Neutrophil (primary cell): ENCODE results near the gene RIN3.

Experiments
- H3K27ac ChIP-seq: fragments of 200-600 bp; sonication (generic); 2 replicates; pipeline ENCODE4 v1.5.1; 2016; ENCODE audit warnings: mild to moderate bottlenecking, moderate library complexity
- H3K27me3 ChIP-seq: fragments of 200-600 bp; sonication (generic); 2 replicates; pipeline ENCODE4 v1.6.0; 2016; ENCODE audit warnings: mild to moderate bottlenecking
- H3K36me3 ChIP-seq: fragments of 200-600 bp; sonication (generic); 2 replicates; pipeline ENCODE4 v1.5.1; 2017
- H3K4me1 ChIP-seq, 2 experiments: fragments of 200-600 bp in 1 of 2; sonication (generic) in 1 of 2; 1 replicate in 1 of 2; 2 replicates in 1 of 2; pipeline versions ENCODE4 v1.5.1 to v1.6.1; 2013 to 2016; ENCODE audit warnings: low read depth in 1 of 2, low read length in 1 of 2, mild to moderate bottlenecking in 1 of 2, moderate library complexity in 1 of 2; ENCODE audit not compliant: control insufficient read depth in 1 of 2, insufficient read depth in 1 of 2
- H3K4me3 ChIP-seq, 2 experiments: fragments of 200-600 bp in 1 of 2; sonication (generic) in 1 of 2; 1 replicate in 1 of 2; 2 replicates in 1 of 2; pipeline ENCODE4 v1.5.1; 2013 to 2016; ENCODE audit warnings: low read depth in 1 of 2, low read length in 1 of 2, mild to moderate bottlenecking in 1 of 2, moderate library complexity in 1 of 2
- H3K9me3 ChIP-seq: fragments of 200-600 bp; sonication (generic); 2 replicates; pipeline ENCODE4 v1.5.1; 2016
- CTCF ChIP-seq: fragments of 200-600 bp; sonication (generic); IDR thresholded peaks from 2 replicates; pipeline ENCODE4 v1.5.1; 2016; ENCODE audit warnings: antibody characterized with exemption

Gene RIN3

GRCh38 chr14:92473261-92473968 is 40.2 kb upstream of the RIN3 start:
- H3K27ac ChIP-seq = peak overlapping the region; percentile 79
- H3K36me3 ChIP-seq = no peaks in the 10 kb centered on the region
- H3K4me3 ChIP-seq = peak overlapping the region; percentile 11 to 13
- H3K27me3 ChIP-seq = no peaks in the 10 kb centered on the region
- peaks cover 46 to 50% of the 10 kb centered on the region in 2 experiments for H3K4me1 ChIP-seq
- no peaks in the 10 kb centered on the region for H3K9me3 ChIP-seq
- TF ChIP-seq CTCF = no peak

- H3K27me3 ChIP-seq = no peaks in the 10 kb centered on the region
- TF ChIP-seq CTCF = no peak
- H3K9me3 ChIP-seq = no peaks in the 10 kb centered on the region
- peaks cover 46 to 50% of the 10 kb centered on the region in 2 experiments for H3K4me1 ChIP-seq
- H3K4me3 ChIP-seq = no peak overlapping the region
- H3K27ac ChIP-seq = peak overlapping the region; percentile 79
- no peaks in the 10 kb centered on the region for H3K36me3 ChIP-seq
These were observed 39.5 kb upstream of the RIN3 start for GRCh38 chr14:92473969-92474535.

GRCh38 chr14:92475037-92475436 is 38.5 kb upstream of the RIN3 start:
- TF ChIP-seq CTCF = no peak
- Histone ChIP-seq H3K9me3 (no peaks in the 10 kb centered on the region), H3K36me3 (no peaks in the 10 kb centered on the region), H3K27ac (peak overlapping the region; percentile 80), H3K4me1 (peaks cover 46 to 50% of the 10 kb centered on the region in 2 experiments), H3K4me3 (no peak overlapping the region), H3K27me3 (no peaks in the 10 kb centered on the region)

DNA sequence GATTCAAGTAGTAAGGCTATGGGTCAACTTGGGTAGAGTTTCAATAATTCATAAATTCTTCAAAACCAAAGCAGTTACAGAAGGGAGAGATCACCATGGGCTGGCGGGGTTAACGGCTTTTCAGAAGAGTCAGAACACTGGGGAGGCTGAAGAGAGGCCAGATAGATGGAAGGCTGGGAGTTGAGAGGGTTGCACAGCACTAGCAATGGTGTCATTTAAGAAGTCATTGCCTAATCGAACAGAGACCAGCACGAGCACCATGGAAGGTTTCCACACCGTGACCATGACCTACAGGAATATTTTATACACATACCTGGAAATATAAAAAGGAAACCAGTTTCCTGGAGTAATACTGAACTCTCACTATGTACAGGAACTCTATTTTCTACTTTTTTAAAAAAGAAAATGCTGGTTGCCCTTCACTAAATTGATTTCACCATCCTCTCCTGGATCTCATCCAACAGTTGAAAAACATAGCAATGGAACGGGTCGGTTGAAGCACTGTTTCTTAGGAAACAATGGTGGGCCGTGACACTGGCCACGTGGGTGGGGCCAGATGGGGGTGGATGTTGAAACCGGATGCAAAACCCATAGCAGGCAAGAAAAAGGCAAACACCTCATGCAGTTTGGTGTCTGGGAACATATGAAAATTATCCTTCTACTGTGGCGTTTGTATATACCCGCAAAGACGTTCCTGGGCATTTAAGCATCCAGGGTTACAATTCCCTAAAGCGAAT is 38.0 kb upstream of the RIN3 start:
- Histone ChIP-seq H3K4me1 (peaks cover 46 to 50% of the 10 kb centered on the region in 2 experiments), H3K27me3 (no peaks in the 10 kb centered on the region), H3K36me3 (no peaks in the 10 kb centered on the region), H3K4me3 (peak overlapping the region; percentile 20 to 25), H3K9me3 (no peaks in the 10 kb centered on the region), H3K27ac (peak overlapping the region; percentile 80)
- TF ChIP-seq CTCF = no peak

- peaks cover 26% of the 10 kb centered on the region in 2 experiments for H3K4me1 ChIP-seq
- no peaks in the 10 kb centered on the region for H3K27me3 ChIP-seq
- no peaks in the 10 kb centered on the region for H3K9me3 ChIP-seq
- no peak overlapping the region for H3K4me3 ChIP-seq
- peaks cover 10% of the 10 kb centered on the region for H3K36me3 ChIP-seq
- no peak for TF ChIP-seq CTCF
- peak overlapping the region; percentile 42 for H3K27ac ChIP-seq
These were observed 32.7 kb upstream of the RIN3 start for GRCh38 chr14:92480856-92481255.
